Activated T-cell treated with anti-CD3 and anti-CD28 coated beads for 4 hours (primary cell): ENCODE data around the gene PAQR4.
A peak's percentile ranks its signal among the peaks of the same experiment; 100 is the strongest.

Experiments used
- DNase-seq: peaks from one replicate; pipeline ENCODE4 v3.0.0-alpha.2; 2020

The PAQR4 gene

DNA sequence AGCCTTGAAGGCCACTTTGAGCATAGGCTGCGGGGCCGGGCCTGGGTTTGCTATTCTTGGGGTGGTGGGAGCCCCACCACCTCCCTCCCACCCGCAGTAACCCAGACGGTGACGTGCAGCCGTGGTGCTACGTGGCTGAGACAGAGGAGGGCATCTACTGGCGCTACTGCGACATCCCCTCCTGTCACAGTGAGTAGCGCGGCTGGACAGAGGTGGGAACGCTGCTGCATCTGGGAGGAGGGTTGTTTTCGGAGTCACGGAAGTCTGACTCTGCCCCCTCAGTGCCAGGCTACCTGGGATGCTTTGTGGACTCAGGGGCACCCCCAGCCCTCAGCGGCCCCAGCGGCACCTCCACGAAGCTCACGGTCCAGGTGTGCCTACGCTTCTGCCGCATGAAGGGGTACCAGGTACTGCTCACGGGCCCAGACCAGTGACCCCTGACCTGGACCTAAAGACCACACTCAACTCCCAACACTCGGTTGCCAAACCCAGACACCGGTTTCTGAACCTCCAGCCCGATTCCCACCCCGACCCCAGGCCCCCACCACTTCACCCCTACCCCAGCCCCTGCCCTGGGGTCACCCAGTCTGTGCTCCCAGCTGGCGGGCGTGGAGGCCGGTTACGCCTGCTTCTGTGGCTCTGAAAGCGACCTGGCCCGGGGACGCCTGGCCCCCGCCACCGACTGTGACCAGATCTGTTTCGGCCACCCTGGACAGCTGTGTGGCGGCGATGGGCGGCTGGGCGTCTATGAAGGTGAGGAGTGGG, 2.9 kb upstream of the PAQR4 start:
- DNase-seq: no peak

DNA sequence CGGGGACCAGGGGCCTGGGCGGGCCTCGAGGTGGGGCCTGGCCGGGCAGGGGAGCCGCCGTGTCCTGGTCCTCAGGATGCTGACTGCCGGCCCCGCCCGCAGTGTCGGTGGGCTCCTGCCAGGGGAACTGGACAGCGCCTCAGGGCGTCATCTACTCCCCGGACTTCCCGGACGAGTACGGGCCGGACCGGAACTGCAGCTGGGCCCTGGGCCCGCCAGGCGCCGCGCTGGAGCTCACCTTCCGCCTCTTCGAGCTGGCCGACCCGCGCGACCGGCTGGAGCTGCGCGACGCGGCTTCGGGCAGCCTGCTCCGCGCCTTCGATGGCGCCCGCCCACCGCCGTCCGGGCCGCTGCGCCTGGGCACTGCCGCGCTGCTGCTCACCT, 2.3 kb upstream of the PAQR4 start:
- DNase-seq: no peak

DNA sequence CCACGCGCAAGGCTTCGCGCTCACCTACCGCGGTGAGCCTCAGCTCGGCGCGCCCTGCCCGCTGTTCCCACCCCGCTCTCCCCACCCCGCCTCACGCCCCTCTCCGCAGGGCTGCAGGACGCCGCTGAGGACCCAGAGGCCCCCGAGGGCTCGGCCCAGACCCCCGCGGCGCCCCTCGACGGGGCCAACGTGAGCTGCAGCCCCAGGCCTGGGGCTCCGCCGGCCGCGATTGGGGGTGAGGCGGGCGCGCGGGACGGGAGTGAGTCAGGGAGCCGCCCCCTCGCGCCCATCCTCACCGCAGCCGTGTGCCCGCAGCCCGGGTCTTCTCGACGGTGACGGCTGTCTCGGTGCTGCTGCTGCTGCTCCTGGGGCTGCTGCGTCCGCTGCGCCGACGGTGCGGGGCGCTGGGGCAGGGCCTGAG, 1.9 kb upstream of the PAQR4 start:
- DNase-seq: no peak

DNA sequence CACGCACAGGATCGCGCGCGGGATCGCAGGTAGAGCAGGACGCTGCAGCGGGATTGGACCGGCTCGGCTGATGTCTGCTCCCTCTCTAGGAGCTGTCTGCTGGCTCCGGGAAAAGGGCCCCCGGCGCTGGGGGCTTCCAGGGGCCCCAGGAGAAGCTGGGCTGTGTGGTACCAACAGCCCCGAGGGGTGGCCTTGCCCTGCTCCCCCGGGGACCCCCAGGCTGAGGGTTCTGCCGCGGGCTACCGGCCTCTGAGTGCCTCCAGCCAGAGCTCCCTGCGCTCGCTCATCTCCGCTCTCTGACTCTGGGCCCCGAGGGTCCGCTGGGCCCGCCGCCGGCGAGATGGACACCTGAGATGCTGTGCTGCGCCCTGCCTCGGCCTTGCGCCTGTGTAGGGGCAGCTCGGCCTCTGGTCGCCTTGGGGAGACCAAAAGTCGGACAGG, 1.4 kb upstream of the PAQR4 start:
- DNase-seq: no peak

DNA sequence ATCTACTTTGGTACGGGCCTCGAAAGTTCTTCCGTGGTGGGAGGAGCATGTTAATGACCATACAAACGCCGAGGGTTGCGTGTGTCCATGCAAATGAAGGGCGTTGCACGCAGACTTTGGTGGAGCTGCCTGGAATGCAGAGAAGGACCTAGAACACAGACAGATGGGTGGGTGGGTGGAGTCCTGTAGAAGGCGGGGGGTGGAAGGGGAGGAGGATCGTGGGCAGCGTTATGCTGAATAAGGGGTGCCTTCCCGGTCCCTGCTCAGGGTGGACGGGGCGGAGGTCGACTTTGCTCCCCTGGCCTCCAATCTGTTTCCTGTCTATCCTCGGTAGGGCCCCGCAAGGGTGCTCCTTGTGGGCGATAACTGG, 795 bp upstream of the PAQR4 start:
- no peak for DNase-seq

DNA sequence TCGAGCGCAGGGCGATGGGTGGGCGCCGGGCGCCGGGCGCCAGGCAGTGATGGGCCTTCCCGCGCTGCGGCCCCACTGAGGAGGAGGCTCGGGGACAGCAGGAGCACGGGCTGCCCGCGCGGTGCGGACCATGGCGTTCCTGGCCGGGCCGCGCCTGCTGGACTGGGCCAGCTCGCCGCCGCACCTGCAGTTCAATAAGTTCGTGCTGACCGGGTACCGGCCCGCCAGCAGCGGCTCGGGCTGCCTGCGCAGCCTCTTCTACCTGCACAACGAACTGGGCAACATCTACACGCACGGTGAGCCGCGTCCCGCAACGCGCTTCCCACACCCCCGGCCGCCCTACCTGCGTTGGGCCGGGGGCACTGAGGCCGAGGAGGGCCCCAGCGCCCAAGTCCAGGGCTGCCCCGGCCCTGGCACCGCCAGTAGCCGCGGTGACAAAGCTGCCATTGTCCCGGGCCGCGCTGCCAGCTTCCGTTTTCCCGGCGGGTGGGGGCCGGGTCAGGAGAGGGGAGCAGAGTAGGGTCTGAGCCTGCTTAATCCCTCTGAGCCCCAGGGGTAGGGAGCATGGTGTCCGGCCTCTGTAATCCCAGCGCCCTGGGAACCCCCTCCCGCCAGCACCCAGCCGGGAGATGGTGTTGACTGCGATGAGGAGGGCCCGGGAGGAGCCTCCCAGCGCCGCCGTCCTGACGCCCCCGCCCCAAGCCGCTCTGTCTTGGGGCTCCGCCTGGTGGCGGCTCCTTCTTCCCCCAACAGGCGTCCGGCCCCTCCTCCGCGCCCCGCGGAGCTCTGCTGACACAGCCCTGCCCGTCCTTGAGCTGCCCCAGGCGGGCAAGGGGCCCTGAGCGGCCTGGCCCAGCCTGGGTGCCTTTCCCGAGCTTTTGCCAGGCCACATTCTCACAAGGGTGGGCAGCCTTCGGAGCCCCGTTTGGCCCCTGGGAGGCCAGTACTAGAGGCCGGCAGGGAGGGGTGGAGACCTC, 685 bp downstream of the PAQR4 start:
- DNase-seq: peak; percentile 55

DNA sequence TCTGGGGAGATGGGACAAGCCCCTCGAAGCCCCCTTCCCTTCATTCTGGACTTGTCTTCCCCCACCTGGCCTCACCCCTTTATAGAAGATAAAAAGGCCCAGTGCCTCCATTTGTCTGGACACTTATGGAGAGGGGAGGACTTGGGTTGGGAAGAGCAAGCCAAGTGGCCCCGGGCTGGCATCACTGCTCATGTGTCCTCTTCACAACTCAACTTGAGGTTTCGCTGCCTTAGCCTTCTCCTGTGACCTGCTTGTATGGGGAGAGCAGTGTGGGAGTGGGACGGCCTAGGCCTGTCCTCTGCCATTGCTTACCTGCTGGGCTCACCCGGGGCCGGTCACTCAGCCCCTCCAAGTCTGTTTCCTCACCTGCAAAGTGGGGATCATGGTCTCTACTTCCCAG, 1.4 kb downstream of the PAQR4 start:
- no peak for DNase-seq

DNA sequence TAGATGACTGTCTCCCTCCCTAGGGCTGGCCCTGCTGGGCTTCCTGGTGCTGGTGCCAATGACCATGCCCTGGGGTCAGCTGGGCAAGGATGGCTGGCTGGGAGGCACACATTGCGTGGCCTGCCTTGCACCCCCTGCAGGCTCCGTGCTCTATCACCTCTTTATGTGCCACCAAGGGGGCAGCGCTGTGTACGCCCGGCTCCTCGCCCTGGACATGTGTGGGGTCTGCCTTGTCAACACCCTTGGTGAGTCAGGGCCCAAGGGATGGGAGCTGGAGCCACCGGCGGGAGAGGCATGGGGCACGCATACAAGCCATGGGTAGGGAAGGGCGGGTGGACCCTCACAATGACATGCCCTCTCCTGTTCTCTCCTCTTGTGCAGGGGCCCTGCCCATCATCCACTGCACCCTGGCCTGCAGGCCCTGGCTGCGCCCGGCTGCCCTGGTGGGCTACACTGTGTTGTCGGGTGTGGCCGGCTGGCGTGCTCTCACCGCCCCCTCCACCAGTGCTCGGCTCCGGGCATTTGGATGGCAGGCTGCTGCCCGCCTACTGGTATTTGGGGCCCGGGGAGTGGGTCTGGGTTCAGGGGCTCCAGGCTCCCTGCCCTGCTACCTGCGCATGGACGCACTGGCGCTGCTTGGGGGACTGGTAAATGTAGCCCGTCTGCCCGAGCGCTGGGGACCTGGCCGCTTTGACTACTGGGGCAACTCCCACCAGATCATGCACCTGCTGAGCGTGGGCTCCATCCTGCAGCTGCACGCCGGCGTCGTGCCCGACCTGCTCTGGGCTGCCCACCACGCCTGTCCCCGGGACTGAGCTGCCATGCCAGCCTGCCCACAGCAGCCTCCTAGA, 2.2 kb downstream of the PAQR4 start:
- no peak for DNase-seq

DNA sequence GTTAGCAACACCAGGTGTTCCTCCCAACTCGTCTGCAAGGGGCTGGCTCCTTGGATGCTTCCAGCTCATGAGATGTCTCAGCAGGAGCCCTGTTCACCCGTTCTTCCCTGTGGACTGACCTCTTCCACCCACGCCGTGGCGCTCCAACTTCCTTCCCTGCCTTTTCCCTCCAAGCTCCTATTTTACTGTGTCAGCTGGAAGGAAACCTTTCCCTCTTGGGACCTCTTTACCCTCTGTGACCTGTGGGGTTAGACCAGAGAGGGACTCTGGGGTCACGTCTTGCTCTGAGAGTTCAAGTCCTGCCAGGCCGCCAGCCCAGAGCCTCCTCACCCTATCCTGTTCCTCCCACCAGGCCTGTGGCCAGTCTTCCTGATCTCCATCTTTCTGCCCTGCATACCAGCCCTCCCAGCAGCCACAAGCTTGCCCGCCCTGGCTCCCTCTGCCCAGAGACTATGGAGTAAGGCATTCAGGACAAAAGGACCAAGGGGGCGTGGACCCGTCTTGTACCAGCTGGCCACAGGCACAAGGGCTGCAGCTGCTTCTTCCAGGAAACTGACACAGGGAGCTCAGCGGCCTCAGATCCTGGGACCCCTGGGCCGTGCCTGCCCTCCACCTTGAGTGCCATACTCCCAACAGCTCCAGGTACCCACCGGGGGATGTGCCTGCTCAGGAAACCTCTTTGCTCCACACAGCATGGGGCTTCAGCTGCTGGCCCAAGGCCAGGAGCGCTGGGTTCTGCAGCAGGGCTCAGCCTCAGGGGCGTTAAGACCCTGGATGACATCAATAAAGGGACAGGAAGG, 3.0 kb downstream of the PAQR4 start:
- DNase-seq: no peak

DNA sequence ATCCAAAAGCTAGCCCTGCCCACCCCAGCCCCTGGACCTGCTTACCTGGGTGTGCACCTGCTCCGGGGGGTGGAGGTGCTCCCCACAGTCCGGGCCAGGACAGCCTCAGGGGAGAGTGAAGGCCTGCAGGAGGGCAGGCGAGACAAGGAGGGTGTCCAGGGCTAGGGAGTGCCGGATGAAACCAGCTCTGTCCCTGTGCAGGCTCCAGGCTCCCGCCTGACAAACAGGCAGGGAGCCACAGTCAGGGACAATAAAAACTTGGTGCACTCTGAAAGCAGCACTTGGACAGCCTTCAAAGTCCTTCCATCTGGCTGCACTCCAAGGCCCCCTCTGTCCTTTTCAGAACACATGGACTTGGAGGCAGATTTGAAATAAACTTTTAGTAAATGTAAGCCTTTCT, 3.9 kb downstream of the PAQR4 start:
- DNase-seq: no peak

DNA sequence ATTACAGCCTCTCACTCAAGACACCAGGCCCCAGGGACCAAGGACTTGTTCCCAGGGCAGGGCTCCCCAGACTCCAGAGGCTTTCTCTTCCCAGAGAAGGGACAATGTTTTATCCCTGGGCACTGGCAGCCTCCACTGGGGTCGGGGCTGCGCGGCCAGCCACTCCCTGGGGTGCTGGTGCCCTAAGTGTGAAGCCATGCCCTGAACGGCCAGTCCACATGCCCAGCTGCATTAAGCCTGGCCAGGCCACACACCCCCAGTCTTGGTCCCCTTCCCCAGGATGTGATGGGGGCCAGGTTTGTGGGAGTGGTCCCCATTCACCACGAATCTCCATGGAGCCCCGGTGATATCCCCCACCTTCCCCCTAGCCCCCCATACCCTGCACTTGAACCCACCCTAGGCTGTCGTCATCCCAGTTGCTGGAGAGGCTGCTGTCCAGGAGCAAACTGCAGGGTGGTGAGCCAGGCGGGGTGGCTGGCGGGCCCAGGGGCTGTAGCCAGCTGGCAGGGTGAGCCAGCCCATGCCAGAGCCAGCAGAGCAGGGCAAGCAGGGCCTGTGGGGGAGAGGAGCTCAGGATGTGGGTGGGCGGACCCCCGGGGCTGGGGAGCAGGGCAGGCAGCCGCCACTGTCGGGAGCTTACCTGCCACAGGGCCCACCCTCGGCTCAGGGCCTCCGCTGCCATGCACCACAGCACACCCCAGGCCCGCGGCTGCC, 4.6 kb downstream of the PAQR4 start:
- no peak for DNase-seq

DNA sequence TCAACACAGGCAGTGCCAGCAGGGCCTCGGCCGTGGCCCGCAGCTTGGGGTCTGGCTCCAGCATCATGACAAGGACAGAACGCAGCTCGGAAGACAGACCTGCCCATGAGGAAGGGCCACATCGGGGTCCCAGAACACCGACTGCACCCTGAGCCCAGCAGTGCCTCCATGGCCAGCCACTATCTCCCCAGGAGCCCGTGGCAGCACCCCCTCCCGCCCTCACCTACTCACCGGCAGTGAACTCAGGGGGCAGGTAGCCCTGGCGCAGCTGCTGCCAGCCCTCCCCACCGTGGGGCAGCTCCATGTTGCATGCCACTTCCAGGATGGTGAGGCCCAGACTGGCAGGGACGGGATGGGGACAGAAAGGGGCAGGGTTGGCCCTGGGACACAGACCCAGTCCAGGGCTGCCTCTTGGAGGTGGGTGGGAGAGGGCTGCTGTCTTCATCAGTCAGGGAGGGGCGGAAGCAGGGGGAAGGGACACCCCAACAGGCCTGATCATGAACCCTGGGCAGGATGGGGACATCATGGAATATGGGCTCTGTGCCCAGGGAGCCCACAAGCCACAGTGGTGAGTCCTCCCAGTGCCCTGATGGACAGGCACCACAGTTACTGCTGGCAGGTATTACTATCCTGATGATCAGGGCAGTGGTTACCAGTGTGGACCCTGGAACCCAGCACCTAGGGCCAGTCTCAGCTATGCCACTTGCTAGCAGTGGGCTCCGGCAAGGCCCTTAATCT, 5.3 kb downstream of the PAQR4 start:
- no peak for DNase-seq

DNA sequence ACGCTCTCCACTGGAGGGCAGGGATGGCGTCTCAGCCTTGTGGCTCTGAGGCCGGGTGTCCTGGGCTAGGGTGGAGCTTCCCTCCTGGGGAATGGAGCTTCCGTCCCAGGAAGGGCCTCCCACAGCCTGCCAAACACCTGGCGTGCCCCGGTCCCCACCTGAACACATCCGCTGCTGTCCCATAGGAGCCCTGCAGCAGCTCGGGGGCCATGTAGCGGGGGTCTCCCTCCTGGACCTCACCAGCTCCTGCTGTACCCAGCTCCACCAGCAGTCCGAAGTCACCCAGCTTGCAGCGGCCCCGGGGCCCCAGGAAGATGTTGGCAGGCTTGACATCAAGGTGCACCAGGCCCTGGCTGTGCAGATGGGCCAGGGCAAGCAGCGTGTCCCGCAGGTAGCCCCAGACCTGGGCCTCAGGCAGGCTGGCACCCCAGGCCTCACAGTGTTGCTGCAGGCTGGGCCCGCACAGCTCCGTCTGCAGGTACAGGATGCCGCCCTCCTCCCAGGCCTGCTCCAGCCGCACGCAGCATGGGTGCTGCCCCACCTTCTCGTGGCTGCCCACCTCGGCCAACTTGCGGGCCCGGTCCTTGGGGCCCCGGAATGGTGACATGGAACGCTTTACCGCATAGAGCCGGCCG, 6.1 kb downstream of the PAQR4 start:
- no peak for DNase-seq

DNA sequence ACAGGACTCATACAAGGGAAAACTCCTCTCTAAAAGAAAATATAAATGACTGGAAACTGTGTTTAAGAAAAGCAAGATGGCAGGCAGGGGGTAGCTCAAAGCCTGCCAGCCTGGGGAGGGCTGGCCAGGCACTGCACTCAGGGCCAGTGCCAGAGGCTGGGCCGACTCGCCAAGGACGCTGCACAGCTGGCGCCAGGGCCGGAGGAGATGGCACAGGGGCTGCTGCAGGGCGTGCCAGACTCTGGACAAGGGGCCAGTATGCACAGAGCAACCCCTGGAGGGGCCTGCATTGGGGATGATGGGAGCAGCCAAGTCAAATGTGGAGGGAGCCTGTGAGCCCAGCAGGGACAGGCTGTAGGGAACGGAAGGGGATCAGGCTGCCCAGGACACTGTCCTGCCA, 7.1 kb downstream of the PAQR4 start:
- DNase-seq: no peak

DNA sequence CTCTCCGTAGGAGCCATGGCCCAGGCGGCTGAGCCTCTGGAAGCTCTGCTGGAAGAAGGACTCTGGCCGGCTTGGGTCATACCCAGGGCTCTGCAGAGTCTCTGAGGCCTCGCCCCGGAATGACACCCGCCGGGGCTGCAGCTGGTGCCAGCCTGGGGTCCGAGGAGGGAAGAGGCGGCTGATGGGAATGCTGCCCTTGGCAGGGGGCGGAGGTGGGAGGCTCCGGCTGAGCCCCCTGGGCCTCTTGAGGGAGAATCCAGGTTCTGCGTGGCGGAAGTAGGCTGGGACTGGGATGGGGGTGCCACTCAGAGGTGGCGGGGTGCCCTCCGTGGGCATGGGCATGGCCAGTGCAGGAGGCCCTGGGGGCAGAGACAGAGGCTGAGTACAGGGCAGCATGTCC, 7.5 kb downstream of the PAQR4 start:
- no peak for DNase-seq

DNA sequence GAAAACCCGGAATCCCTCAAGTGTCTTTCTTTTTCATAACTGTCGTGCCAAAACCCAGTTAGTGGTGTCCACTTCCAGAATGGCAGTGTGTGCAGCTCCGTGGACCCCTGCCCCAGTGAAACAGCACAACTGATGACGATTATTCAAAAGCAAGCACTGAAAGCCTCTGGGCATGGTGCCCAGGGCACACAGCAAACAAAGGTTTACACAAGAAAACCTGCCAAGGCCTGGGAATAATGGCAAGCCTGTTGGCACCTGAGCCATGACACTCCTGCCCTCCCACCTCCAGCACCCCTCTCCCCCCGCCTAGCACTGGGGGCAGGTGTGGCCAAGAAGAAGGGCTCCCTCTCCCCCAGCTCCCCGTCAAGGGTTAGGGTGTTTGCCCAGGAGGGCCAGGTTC, 8.3 kb downstream of the PAQR4 start:
- no peak for DNase-seq

DNA sequence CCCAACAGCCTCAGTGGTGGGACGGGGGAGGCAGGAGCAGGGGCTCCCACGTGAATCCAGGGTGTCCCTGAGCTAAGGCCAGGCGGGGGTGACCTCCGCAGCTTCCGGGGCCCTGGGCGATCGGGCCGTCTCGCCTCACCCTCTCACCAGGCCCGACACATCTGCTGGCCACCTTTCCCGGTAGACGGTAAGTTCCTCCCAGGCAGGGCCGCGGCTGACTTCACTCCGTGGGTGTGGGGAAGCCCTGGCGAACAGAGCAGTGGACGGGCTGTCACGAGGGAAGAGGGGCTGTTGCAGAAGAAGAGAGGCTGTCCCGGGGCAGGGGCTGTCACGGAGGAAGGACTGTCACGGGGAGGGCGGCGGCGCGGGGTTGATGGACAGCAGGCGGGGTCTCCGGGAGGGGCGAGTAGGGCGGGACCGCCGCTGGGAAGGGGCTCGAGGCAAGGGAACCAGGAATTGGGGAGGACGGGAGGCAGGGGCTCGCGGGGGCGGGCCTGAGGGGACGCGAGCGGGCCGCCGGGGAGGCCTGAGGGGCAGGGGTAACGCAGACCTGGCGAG, 10.6 kb downstream of the PAQR4 start:
- no peak for DNase-seq

DNA sequence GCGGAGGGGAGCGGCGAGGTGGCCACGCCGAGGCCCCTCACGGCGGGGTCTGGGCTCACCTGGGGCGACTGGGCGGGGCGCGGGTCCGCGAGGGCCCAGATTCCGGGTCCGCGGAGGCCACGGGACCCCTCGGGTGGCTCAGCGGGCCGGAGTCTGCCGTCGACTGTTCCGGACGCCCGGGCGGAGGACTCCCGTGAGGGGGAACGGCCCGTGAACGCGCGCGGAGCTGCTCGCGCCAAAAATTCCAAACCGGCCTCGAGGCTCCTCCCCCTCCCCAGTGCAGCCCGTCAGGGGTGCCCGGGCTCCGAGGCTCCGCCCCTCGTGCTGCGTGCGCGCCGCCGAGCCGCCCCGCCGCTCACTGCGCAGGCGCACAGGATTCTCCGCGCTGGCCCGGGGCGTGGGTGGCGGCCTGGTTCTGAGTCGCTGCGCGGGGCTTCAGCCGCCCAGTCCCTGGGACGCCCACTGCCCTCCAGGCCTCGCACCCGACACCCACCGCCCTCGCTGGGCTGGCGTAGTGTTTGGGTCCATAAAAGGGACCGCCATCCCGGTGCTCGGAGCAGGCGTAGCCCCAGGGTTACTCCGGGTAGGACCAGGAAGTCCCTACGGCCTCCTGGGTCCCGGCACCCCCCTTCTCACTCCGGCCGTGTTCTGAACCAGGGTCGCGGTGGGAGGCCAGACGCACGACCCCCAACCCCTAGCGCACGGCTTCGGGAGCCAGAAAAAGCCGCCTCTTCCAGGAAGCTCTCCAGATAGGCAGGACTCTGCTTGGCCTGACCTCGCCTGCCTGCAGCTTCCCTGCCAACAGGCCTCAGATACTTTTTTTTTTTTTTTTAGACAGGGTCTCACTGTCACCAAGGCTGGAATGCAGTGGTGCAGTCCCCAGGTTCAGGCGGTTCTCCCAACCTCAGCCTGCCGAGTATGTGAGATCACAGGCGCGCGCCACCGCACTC, 11.4 kb downstream of the PAQR4 start, which contains the start of gene PKMYT1:
Gene PKMYT1 (minus strand): TSS at position 220 of the 950 bp plus-strand sequence. CDS start 789 bp downstream, outside the sequence.
- DNase-seq: peak; percentile 94
